Stimulated activated naive CD8-positive, alpha-beta T cell treated with anti-CD3 and anti-CD28 coated beads, Interleukin-15, amount 100 ng/mL, for 72 hours (primary cell): ENCODE data around the gene DBN1.

Experiments used
- ATAC-seq: fragments of 150-1000 bp; cut with Tn5 transposase; 2 replicates; pipeline ENCODE4 v1.10.0; 2021; ENCODE audit warnings: mild to moderate bottlenecking, moderate library complexity
- DNase-seq, 2 donors: peaks; one replicate each; pipeline ENCODE4 v3.0.0; 2021 to 2022
- H3K27ac Mint-ChIP-seq, 2 donors: one replicate each; pipeline ENCODE4 v1.8.0; 2022; ENCODE audit warnings: mild to moderate bottlenecking in 2 of 2, mixed read lengths in 2 of 2, moderate library complexity in 2 of 2
- H3K27me3 Mint-ChIP-seq: one replicate; pipeline ENCODE4 v1.8.0; 2022; ENCODE audit warnings: mixed read lengths
- H3K4me1 Mint-ChIP-seq: one replicate; pipeline ENCODE4 v1.8.0; 2022; ENCODE audit warnings: mild to moderate bottlenecking, mixed read lengths
- H3K4me3 Mint-ChIP-seq, 2 donors: one replicate each; pipeline ENCODE4 v1.8.0; 2022; ENCODE audit warnings: mild to moderate bottlenecking in 2 of 2, mixed read lengths in 2 of 2, moderate library complexity in 1 of 2
- H3K9me3 Mint-ChIP-seq, 2 donors: one replicate each; pipeline ENCODE4 v1.8.0; 2022; ENCODE audit warnings: mixed read lengths in 2 of 2

Gene DBN1

GRCh38 chr5:177439518-177440053 lies 33.8 kb downstream of the DBN1 start:
- ATAC-seq: no peak
- DNase-seq: no peak
- Mint-ChIP-seq H3K4me1 (peaks cover 86% of the 10 kb centered on the region), H3K9me3 (no peaks in the 10 kb centered on the region), H3K4me3 (no peak overlapping the region), H3K27me3 (no peaks in the 10 kb centered on the region), H3K27ac (peak overlapping the region in 1 of 2 donors; percentile 89)

GRCh38 chr5:177438468-177438867 lies 35.0 kb downstream of the DBN1 start:
- Mint-ChIP-seq H3K4me1 (peaks cover 86% of the 10 kb centered on the region), H3K9me3 (no peaks in the 10 kb centered on the region), H3K27me3 (no peaks in the 10 kb centered on the region), H3K4me3 (no peak overlapping the region), H3K27ac (no peak overlapping the region)
- DNase-seq: no peak
- ATAC-seq: no peak

GRCh38 chr5:177437623-177438022 lies 35.8 kb downstream of the DBN1 start:
- no peak for DNase-seq
- Mint-ChIP-seq H3K9me3 (no peaks in the 10 kb centered on the region), H3K4me1 (peaks cover 86% of the 10 kb centered on the region), H3K4me3 (no peak overlapping the region), H3K27ac (peak overlapping the region in 1 of 2 donors; percentile 54), H3K27me3 (no peaks in the 10 kb centered on the region)
- ATAC-seq: no peak

- no peaks in the 10 kb centered on the region for H3K27me3 Mint-ChIP-seq
- no peaks in the 10 kb centered on the region for H3K9me3 Mint-ChIP-seq
- DNase-seq (no peak), ATAC-seq (no peak)
- H3K27ac Mint-ChIP-seq: peak overlapping the region in 1 of 2 donors; percentile 54
- H3K4me3 Mint-ChIP-seq: no peak overlapping the region
- peaks cover 88% of the 10 kb centered on the region for H3K4me1 Mint-ChIP-seq
These were observed 37.4 kb downstream of the DBN1 start for GRCh38 chr5:177435847-177436536.

GRCh38 chr5:177434942-177435738 lies 38.3 kb downstream of the DBN1 start:
- DNase-seq: no peak
- no peak overlapping the region for H3K4me3 Mint-ChIP-seq
- H3K4me1 Mint-ChIP-seq: peaks cover 89% of the 10 kb centered on the region

GRCh38 chr5:177434437-177434836 lies 39.0 kb downstream of the DBN1 start:
- Mint-ChIP-seq H3K4me1 (peaks cover 89% of the 10 kb centered on the region), H3K27me3 (no peaks in the 10 kb centered on the region), H3K9me3 (no peaks in the 10 kb centered on the region), H3K4me3 (peak overlapping the region; percentile 10 to 35), H3K27ac (peak overlapping the region in 1 of 2 donors; percentile 90)
- DNase-seq: peak in 1 of 2 donors; percentile 50
- peak; percentile 31 for ATAC-seq

More at GRCh38 chr5:177434942-177435738, 38.3 kb downstream of the DBN1 start:
- no peaks in the 10 kb centered on the region for H3K27me3 Mint-ChIP-seq
- peak overlapping the region in 1 of 2 donors; percentile 80 for H3K27ac Mint-ChIP-seq
- no peak for ATAC-seq
- no peaks in the 10 kb centered on the region for H3K9me3 Mint-ChIP-seq

- DNase-seq (no peak), ATAC-seq (no peak)
- no peaks in the 10 kb centered on the region for H3K27me3 Mint-ChIP-seq
- H3K4me3 Mint-ChIP-seq: no peak overlapping the region
- peaks cover 94% of the 10 kb centered on the region for H3K4me1 Mint-ChIP-seq
- H3K27ac Mint-ChIP-seq: peak overlapping the region in 1 of 2 donors; percentile 90
- no peaks in the 10 kb centered on the region for H3K9me3 Mint-ChIP-seq
These were observed 39.7 kb downstream of the DBN1 start for GRCh38 chr5:177433658-177434217.

GRCh38 chr5:177432839-177433657 lies 40.4 kb downstream of the DBN1 start:
- ATAC-seq (no peak), DNase-seq (no peak)
- Mint-ChIP-seq H3K27ac (peak overlapping the region in 1 of 2 donors; percentile 83), H3K4me1 (peaks cover 94% of the 10 kb centered on the region), H3K27me3 (no peaks in the 10 kb centered on the region), H3K9me3 (no peaks in the 10 kb centered on the region), H3K4me3 (peak overlapping the region in 1 of 2 donors; percentile 51)

GRCh38 chr5:177432143-177432838 lies 41.1 kb downstream of the DBN1 start:
- H3K4me1 Mint-ChIP-seq: peaks cover 94% of the 10 kb centered on the region
- ATAC-seq: no peak
- no peak for DNase-seq

GRCh38 chr5:177431317-177432142 lies 41.9 kb downstream of the DBN1 start:
- peak; percentile 63 for ATAC-seq
- Mint-ChIP-seq H3K4me3 (peak overlapping the region; percentile 92 to 96), H3K4me1 (peaks cover 87% of the 10 kb centered on the region), H3K9me3 (no peaks in the 10 kb centered on the region), H3K27me3 (no peaks in the 10 kb centered on the region), H3K27ac (peak overlapping the region; percentile 59 to 97)
- peak; percentile 71 to 83 for DNase-seq

More at GRCh38 chr5:177432143-177432838, 41.1 kb downstream of the DBN1 start:
- H3K4me3 Mint-ChIP-seq: peak overlapping the region; percentile 92 to 96
- no peaks in the 10 kb centered on the region for H3K27me3 Mint-ChIP-seq
- H3K9me3 Mint-ChIP-seq: no peaks in the 10 kb centered on the region
- peak overlapping the region; percentile 2 to 97 for H3K27ac Mint-ChIP-seq

GRCh38 chr5:177430972-177431316 lies 42.5 kb downstream of the DBN1 start:
- peak overlapping the region; percentile 59 to 92 for H3K27ac Mint-ChIP-seq
- ATAC-seq: no peak
- H3K9me3 Mint-ChIP-seq: no peaks in the 10 kb centered on the region
- peak overlapping the region; percentile 92 to 96 for H3K4me3 Mint-ChIP-seq
- no peak for DNase-seq
- H3K27me3 Mint-ChIP-seq: no peaks in the 10 kb centered on the region
- peaks cover 84% of the 10 kb centered on the region for H3K4me1 Mint-ChIP-seq

- Mint-ChIP-seq H3K4me1 (peaks cover 85% of the 10 kb centered on the region), H3K27me3 (no peaks in the 10 kb centered on the region), H3K4me3 (peak overlapping the region; percentile 92 to 96), H3K9me3 (no peaks in the 10 kb centered on the region), H3K27ac (peak overlapping the region; percentile 31 to 61)
- no peak for DNase-seq
- ATAC-seq: no peak
These were observed 43.1 kb downstream of the DBN1 start for GRCh38 chr5:177430140-177430951.
